Measurements from ENCODE around the gene DCLRE1B.

The DCLRE1B gene

GRCh38 chr1:113904674-113905434 lies at the start of gene DCLRE1B, which contains the start of gene AP4B1:
Gene DCLRE1B (plus strand): TSS chr1:113905326. CDS start chr1:113905587, 261 bp downstream.
Gene AP4B1 (minus strand): TSS chr1:113904799. CDS start chr1:113904717, 82 bp downstream.
- Histone ChIP-seq H3K9me3 (ENCODE audit: insufficient read depth, low read length) (no peaks in the 10 kb centered on the region), H3K79me2 (ENCODE audit: low read length) (peaks cover 35% of the 10 kb centered on the region), H3K4me3 (ENCODE audit: low read length) (peak within 1 kb of the TSS; percentile 92), H3K9ac (ENCODE audit: low read length) (peak within 1 kb of the TSS; percentile 78), H3K4me1 (ENCODE audit: low read length) (peaks cover 9% of the 10 kb centered on the region), H3K27me3 (ENCODE audit: low read depth, low read length) (no peaks in the 10 kb centered on the region), H3K36me3 (replicated peaks; ENCODE audit: low read depth, low read length) (no peaks in the 10 kb centered on the region), H3K4me2 (ENCODE audit: low read length) (peak within 1 kb of the TSS; percentile 94), H4K20me1 (ENCODE audit: insufficient read depth, low read length) (no peaks in the 10 kb centered on the region), H2AFZ (ENCODE audit: low read depth, low read length) (peak within 1 kb of the TSS; percentile 73), H3K27ac (ENCODE audit: low read length) (peak within 1 kb of the TSS; percentile 72)
- no peak for TF ChIP-seq EZH2phosphoT487 (IDR thresholded peaks at IDR 0.05; ENCODE audit: low read depth)
- peak; percentile 54 for TF ChIP-seq CTCF (IDR thresholded peaks at IDR 0.05; ENCODE audit: low read depth, low read length)

GRCh38 chr1:113855630-113856400 lies 49.3 kb upstream of the DCLRE1B start:
- H2AFZ ChIP-seq (ENCODE audit: low read depth, low read length) = no peak overlapping the region
- no peaks in the 10 kb centered on the region for H3K79me2 ChIP-seq (ENCODE audit: low read length)
- no peaks in the 10 kb centered on the region for H4K20me1 ChIP-seq (ENCODE audit: insufficient read depth, low read length)
- H3K9me3 ChIP-seq (ENCODE audit: insufficient read depth, low read length) = no peaks in the 10 kb centered on the region
- H3K4me1 ChIP-seq (ENCODE audit: low read length) = peaks cover 51% of the 10 kb centered on the region
- H3K27me3 ChIP-seq (ENCODE audit: low read depth, low read length) = no peaks in the 10 kb centered on the region
- no peak overlapping the region for H3K27ac ChIP-seq (ENCODE audit: low read length)
- peaks cover 7% of the 10 kb centered on the region for H3K36me3 ChIP-seq (replicated peaks; ENCODE audit: low read depth, low read length)
- no peak overlapping the region for H3K4me2 ChIP-seq (ENCODE audit: low read length)
- no peak overlapping the region for H3K9ac ChIP-seq (ENCODE audit: low read length)
- H3K4me3 ChIP-seq (ENCODE audit: low read length) = no peak overlapping the region
- TF ChIP-seq CTCF (IDR thresholded peaks at IDR 0.05; ENCODE audit: low read depth, low read length) (no peak), EZH2phosphoT487 (IDR thresholded peaks at IDR 0.05; ENCODE audit: low read depth) (no peak)

- TF ChIP-seq CTCF (IDR thresholded peaks at IDR 0.05; ENCODE audit: low read depth, low read length) (no peak), EZH2phosphoT487 (IDR thresholded peaks at IDR 0.05; ENCODE audit: low read depth) (no peak)
- no peak overlapping the region for H3K27ac ChIP-seq (ENCODE audit: low read length)
- H2AFZ ChIP-seq (ENCODE audit: low read depth, low read length) = no peak overlapping the region
- H3K9me3 ChIP-seq (ENCODE audit: insufficient read depth, low read length) = no peaks in the 10 kb centered on the region
- H3K4me2 ChIP-seq (ENCODE audit: low read length) = no peak overlapping the region
- no peaks in the 10 kb centered on the region for H3K27me3 ChIP-seq (ENCODE audit: low read depth, low read length)
- H3K4me1 ChIP-seq (ENCODE audit: low read length) = peaks cover 57% of the 10 kb centered on the region
- no peaks in the 10 kb centered on the region for H3K79me2 ChIP-seq (ENCODE audit: low read length)
- H3K36me3 ChIP-seq (replicated peaks; ENCODE audit: low read depth, low read length) = peaks cover 7% of the 10 kb centered on the region
- no peak overlapping the region for H3K9ac ChIP-seq (ENCODE audit: low read length)
- H4K20me1 ChIP-seq (ENCODE audit: insufficient read depth, low read length) = no peaks in the 10 kb centered on the region
- H3K4me3 ChIP-seq (ENCODE audit: low read length) = no peak overlapping the region
These were observed 48.7 kb upstream of the DCLRE1B start for GRCh38 chr1:113856401-113856790.

- Histone ChIP-seq H3K36me3 (replicated peaks; ENCODE audit: low read depth, low read length) (peaks cover 7% of the 10 kb centered on the region), H3K9ac (ENCODE audit: low read length) (peak overlapping the region; percentile 61), H3K4me2 (ENCODE audit: low read length) (peak overlapping the region; percentile 78), H3K27ac (ENCODE audit: low read length) (peak overlapping the region; percentile 99), H3K9me3 (ENCODE audit: insufficient read depth, low read length) (no peaks in the 10 kb centered on the region), H4K20me1 (ENCODE audit: insufficient read depth, low read length) (no peaks in the 10 kb centered on the region), H3K4me3 (ENCODE audit: low read length) (peak overlapping the region; percentile 58), H3K4me1 (ENCODE audit: low read length) (peaks cover 70% of the 10 kb centered on the region), H3K79me2 (ENCODE audit: low read length) (no peaks in the 10 kb centered on the region), H3K27me3 (ENCODE audit: low read depth, low read length) (no peaks in the 10 kb centered on the region), H2AFZ (ENCODE audit: low read depth, low read length) (0 out of 2 replicates have a peak overlapping the region, but pooled peaks have one; percentile 21)
- TF ChIP-seq CTCF (IDR thresholded peaks at IDR 0.05; ENCODE audit: low read depth, low read length) (no peak), EZH2phosphoT487 (IDR thresholded peaks at IDR 0.05; ENCODE audit: low read depth) (no peak)
These were observed 47.4 kb upstream of the DCLRE1B start for GRCh38 chr1:113857776-113858175.
